Measurements from ENCODE around the gene HTR2C. TPM values are rescaled to one million over a fixed set of nuclear protein-coding genes. Genes with fewer than 3 reads are reported as not detected.

Gene HTR2C
- total RNA-seq = not detected

GRCh38 chrX:114583646-114584374 lies at the start of gene HTR2C:
Gene HTR2C (plus strand): TSS chrX:114584086. CDS start chrX:114726937, 142,851 bp downstream.
- no peaks in the 10 kb centered on the region for H3K36me3 ChIP-seq
- TF ChIP-seq CTCF (IDR thresholded peaks at IDR 0.05) = no peak
- TF ChIP-seq POLR2A (IDR thresholded peaks at IDR 0.05) = no peak
- no peak for TF ChIP-seq POLR2AphosphoS5 (IDR thresholded peaks at IDR 0.05)
- no peak for TF ChIP-seq EP300 (IDR thresholded peaks at IDR 0.05)
- 7 to 33% methylated on average over 2 to 17 of the region's 34 CpGs for WGBS, 2 donors (ENCODE audit: low coverage in 1 of 2)
- no peak within 1 kb of the TSS for H3K27ac ChIP-seq
- peak within 1 kb of the TSS in 1 of 2 donors; percentile 27 for H3K4me3 ChIP-seq
- no peaks in the 10 kb centered on the region for H3K9me3 ChIP-seq
- ATAC-seq = no peak
- peaks cover 0 to 29% (median 0%) of the 10 kb centered on the region in 3 donors for H3K4me1 ChIP-seq
- H3K27me3 ChIP-seq = peaks cover 60% of the 10 kb centered on the region

GRCh38 chrX:114580336-114580735 lies 3.5 kb upstream of the HTR2C start:
- WGBS, 2 donors (ENCODE audit: low coverage in 1 of 2) = 20 to 27% methylated on average over 4 of the region's 4 CpGs
- no peak overlapping the region for H3K4me3 ChIP-seq
- peaks cover 55% of the 10 kb centered on the region for H3K27me3 ChIP-seq
- no peaks in the 10 kb centered on the region for H3K36me3 ChIP-seq
- no peaks in the 10 kb centered on the region for H3K9me3 ChIP-seq
- ATAC-seq = no peak
- H3K4me1 ChIP-seq = peaks cover 0 to 29% (median 0%) of the 10 kb centered on the region in 3 donors
- TF ChIP-seq CTCF (IDR thresholded peaks at IDR 0.05) (no peak), EP300 (IDR thresholded peaks at IDR 0.05) (no peak), POLR2A (IDR thresholded peaks at IDR 0.05) (no peak), POLR2AphosphoS5 (IDR thresholded peaks at IDR 0.05) (no peak)
- H3K27ac ChIP-seq = no peak overlapping the region

- ATAC-seq = no peak
- TF ChIP-seq POLR2A (IDR thresholded peaks at IDR 0.05) = no peak
- no peak for TF ChIP-seq EP300 (IDR thresholded peaks at IDR 0.05)
- TF ChIP-seq CTCF (IDR thresholded peaks at IDR 0.05) = no peak
- no peak for TF ChIP-seq POLR2AphosphoS5 (IDR thresholded peaks at IDR 0.05)
- Histone ChIP-seq H3K36me3 (no peaks in the 10 kb centered on the region), H3K4me3 (peak overlapping the region in 1 of 2 donors; percentile 19), H3K4me1 (peaks cover 0 to 29% (median 0%) of the 10 kb centered on the region in 3 donors), H3K9me3 (no peaks in the 10 kb centered on the region), H3K27me3 (peaks cover 60% of the 10 kb centered on the region), H3K27ac (no peak overlapping the region)
- 0 to 24% methylated on average over 10 to 16 of the region's 45 CpGs for WGBS, 2 donors (ENCODE audit: low coverage in 1 of 2)
Observed at GRCh38 chrX:114581528-114582263, 2.2 kb upstream of the HTR2C start.

- H3K36me3 ChIP-seq = no peaks in the 10 kb centered on the region
- TF ChIP-seq EP300 (IDR thresholded peaks at IDR 0.05) (no peak), POLR2AphosphoS5 (IDR thresholded peaks at IDR 0.05) (no peak), CTCF (IDR thresholded peaks at IDR 0.05) (no peak), POLR2A (IDR thresholded peaks at IDR 0.05) (no peak)
Observed at GRCh38 chrX:114582264-114582632, 1.6 kb upstream of the HTR2C start.

More at GRCh38 chrX:114582264-114582632, 1.6 kb upstream of the HTR2C start:
- WGBS, 2 donors (ENCODE audit: low coverage in 1 of 2) = 7 to 21% methylated on average over 11 of the region's 12 CpGs
- H3K9me3 ChIP-seq = no peaks in the 10 kb centered on the region
- H3K27ac ChIP-seq = no peak overlapping the region
- H3K4me3 ChIP-seq = no peak overlapping the region
- no peak for ATAC-seq
- H3K4me1 ChIP-seq = peaks cover 0 to 29% (median 0%) of the 10 kb centered on the region in 3 donors
- peaks cover 60% of the 10 kb centered on the region for H3K27me3 ChIP-seq
